Measurements from ENCODE around the gene TMEM26.

TMEM26 gene

DNA sequence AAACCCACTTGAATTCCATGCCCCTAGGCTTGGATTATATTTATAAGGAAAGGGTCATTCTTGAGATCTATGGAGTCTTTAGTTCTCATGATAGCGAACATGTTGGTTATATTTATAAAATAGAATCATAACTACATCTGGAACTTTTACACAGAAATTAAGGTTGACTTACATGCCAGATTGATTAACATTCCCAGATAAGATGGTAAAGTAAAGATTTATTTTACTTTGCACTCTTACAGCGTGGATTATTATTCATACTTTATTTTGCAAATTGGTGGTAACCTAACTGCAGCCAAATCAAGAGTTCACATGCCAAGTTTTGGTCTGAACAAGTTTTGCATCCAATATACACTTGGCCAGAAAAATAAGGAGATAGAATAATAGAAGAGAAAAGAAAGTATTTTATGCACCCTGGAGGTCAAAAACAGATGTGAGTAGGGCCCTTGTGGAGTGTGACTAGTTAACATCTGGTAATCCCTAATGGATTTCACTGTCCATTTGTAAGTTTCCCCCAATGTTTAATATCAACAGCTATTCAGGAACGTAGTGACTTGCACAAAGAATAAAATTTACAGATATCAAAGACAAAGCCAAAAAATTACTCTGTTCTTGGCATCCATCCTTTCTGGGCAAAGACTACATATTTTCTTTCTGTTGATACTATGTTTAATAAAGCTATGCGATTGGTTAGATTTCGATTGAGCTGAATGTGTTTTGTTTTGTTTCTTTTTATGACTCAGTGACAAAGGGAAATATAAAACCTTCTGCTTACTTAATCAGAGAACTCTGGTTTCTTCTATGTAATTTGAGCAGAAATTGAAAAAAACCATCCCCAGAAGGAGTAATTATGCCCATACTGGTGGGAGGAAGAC, 10.1 kb upstream of the TMEM26 start:
- Histone ChIP-seq H3K9me3 (ENCODE audit: control insufficient read depth in 5 of 5, low read length in 5 of 5) (no peaks in the 10 kb centered on the region), H3K4me1 (ENCODE audit: control insufficient read depth in 5 of 5, insufficient read depth in 5 of 5, low read length in 5 of 5) (peaks cover 3 to 29% (median 27%) of the 10 kb centered on the region in 5 donors), H3K27me3 (ENCODE audit: control insufficient read depth in 5 of 5, insufficient read depth in 4 of 5, low read length in 5 of 5) (peaks cover 0 to 3% (median 0%) of the 10 kb centered on the region in 5 donors), H3K27ac (ENCODE audit: low read depth, low read length) (peak overlapping the region; percentile 14), H3K9ac (ENCODE audit: low read length in 5 of 5) (no peak overlapping the region), H3K36me3 (ENCODE audit: control insufficient read depth in 5 of 5, insufficient read depth in 5 of 5, low read length in 5 of 5) (no peaks in the 10 kb centered on the region), H3K4me3 (ENCODE audit: low read depth in 1 of 5, low read length in 5 of 5) (no peak overlapping the region)

GRCh38 chr10:61460835-61461234, 7.7 kb upstream of the TMEM26 start:
- Histone ChIP-seq H3K9ac (ENCODE audit: low read length in 5 of 5) (no peak overlapping the region), H3K4me3 (ENCODE audit: low read depth in 1 of 5, low read length in 5 of 5) (no peak overlapping the region), H3K36me3 (ENCODE audit: control insufficient read depth in 5 of 5, insufficient read depth in 5 of 5, low read length in 5 of 5) (no peaks in the 10 kb centered on the region), H3K4me1 (ENCODE audit: control insufficient read depth in 5 of 5, insufficient read depth in 5 of 5, low read length in 5 of 5) (peaks cover 7 to 40% (median 38%) of the 10 kb centered on the region in 5 donors), H3K27ac (ENCODE audit: low read depth, low read length) (no peak overlapping the region), H3K27me3 (ENCODE audit: control insufficient read depth in 5 of 5, insufficient read depth in 4 of 5, low read length in 5 of 5) (peaks cover 0 to 3% (median 0%) of the 10 kb centered on the region in 5 donors), H3K9me3 (ENCODE audit: control insufficient read depth in 5 of 5, low read length in 5 of 5) (no peaks in the 10 kb centered on the region)

- no peaks in the 10 kb centered on the region for H3K9me3 ChIP-seq (ENCODE audit: control insufficient read depth in 5 of 5, low read length in 5 of 5)
- H3K4me1 ChIP-seq (ENCODE audit: control insufficient read depth in 5 of 5, insufficient read depth in 5 of 5, low read length in 5 of 5) = peaks cover 4 to 27% (median 25%) of the 10 kb centered on the region in 5 donors
- H3K9ac ChIP-seq (ENCODE audit: low read length in 5 of 5) = no peak overlapping the region
- no peaks in the 10 kb centered on the region for H3K36me3 ChIP-seq (ENCODE audit: control insufficient read depth in 5 of 5, insufficient read depth in 5 of 5, low read length in 5 of 5)
- no peak overlapping the region for H3K4me3 ChIP-seq (ENCODE audit: low read depth in 1 of 5, low read length in 5 of 5)
- H3K27ac ChIP-seq (ENCODE audit: low read depth, low read length) = no peak overlapping the region
- H3K27me3 ChIP-seq (ENCODE audit: control insufficient read depth in 5 of 5, insufficient read depth in 4 of 5, low read length in 5 of 5) = peaks cover 0 to under 1% (median 0%) of the 10 kb centered on the region in 5 donors
Observed at GRCh38 chr10:61458031-61458430, 4.8 kb upstream of the TMEM26 start.

DNA sequence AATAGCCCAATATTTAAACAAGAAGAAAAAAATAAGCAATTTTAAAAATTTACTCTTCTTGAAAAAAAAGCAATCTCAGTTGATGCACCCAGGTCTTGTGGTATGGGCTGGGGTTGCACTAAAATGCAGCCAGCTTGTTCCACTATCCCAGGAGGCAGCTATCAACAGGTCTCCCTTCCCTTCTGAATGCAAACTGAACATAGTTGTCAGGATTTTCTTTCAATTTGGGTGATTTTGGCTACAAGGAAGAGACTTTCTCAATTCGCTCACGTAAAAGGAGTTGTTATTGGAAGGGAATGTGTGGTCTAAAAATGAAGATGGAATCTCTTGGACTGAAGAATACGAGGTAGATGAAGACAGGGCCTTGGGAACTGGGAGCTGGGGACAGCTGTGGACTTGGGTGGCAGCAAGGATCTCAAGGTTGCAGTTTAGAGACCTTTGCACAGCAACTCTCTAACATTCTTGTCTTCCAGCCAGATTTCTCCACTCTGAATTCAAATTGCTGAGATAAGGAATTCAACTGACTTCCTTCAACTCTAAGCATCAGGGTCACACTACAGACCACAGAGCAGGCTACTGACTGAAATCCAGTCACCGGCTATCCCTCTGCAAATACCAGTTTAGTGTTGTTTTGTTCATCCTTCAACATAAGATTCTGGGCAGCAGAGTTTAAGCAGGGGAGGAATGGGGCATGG, 3.1 kb upstream of the TMEM26 start:
- no peaks in the 10 kb centered on the region for H3K36me3 ChIP-seq (ENCODE audit: control insufficient read depth in 5 of 5, insufficient read depth in 5 of 5, low read length in 5 of 5)
- no peak overlapping the region for H3K27ac ChIP-seq (ENCODE audit: low read depth, low read length)
- peak overlapping the region in 1 of 5 donors; percentile 7 for H3K4me3 ChIP-seq (ENCODE audit: low read depth in 1 of 5, low read length in 5 of 5)
- H3K9me3 ChIP-seq (ENCODE audit: control insufficient read depth in 5 of 5, low read length in 5 of 5) = no peaks in the 10 kb centered on the region
- H3K9ac ChIP-seq (ENCODE audit: low read length in 5 of 5) = no peak overlapping the region
- peaks cover 7 to 36% (median 32%) of the 10 kb centered on the region in 5 donors for H3K4me1 ChIP-seq (ENCODE audit: control insufficient read depth in 5 of 5, insufficient read depth in 5 of 5, low read length in 5 of 5)
- H3K27me3 ChIP-seq (ENCODE audit: control insufficient read depth in 5 of 5, insufficient read depth in 4 of 5, low read length in 5 of 5) = peaks cover 0 to 12% (median 3%) of the 10 kb centered on the region in 5 donors

DNA sequence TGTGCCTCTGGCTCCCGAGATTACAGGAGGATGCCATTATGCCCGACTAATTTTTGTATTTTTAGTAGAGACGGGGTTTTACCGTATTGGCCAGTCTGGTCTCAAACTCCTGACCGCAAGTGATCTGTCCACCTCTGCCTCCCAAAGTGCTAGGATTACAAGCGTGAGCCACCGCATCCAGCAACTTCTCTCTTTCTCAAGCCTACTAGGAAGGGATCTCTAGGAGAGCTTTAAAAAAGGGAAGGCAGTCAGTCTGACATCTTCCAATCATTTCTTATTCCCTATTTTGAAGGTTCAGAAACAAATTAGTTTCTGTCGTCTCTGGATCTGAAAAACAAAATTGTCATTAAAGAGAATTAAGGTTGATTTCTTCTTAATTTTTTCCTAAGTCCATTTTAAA, 2.5 kb upstream of the TMEM26 start:
- Histone ChIP-seq H3K9ac (ENCODE audit: low read length in 5 of 5) (no peak overlapping the region), H3K4me1 (ENCODE audit: control insufficient read depth in 5 of 5, insufficient read depth in 5 of 5, low read length in 5 of 5) (peaks cover 7 to 36% (median 32%) of the 10 kb centered on the region in 5 donors), H3K27me3 (ENCODE audit: control insufficient read depth in 5 of 5, insufficient read depth in 4 of 5, low read length in 5 of 5) (peaks cover 0 to 12% (median 3%) of the 10 kb centered on the region in 5 donors), H3K4me3 (ENCODE audit: low read depth in 1 of 5, low read length in 5 of 5) (no peak overlapping the region), H3K27ac (ENCODE audit: low read depth, low read length) (no peak overlapping the region), H3K36me3 (ENCODE audit: control insufficient read depth in 5 of 5, insufficient read depth in 5 of 5, low read length in 5 of 5) (no peaks in the 10 kb centered on the region), H3K9me3 (ENCODE audit: control insufficient read depth in 5 of 5, low read length in 5 of 5) (no peaks in the 10 kb centered on the region)

GRCh38 chr10:61454541-61454940, 1.4 kb upstream of the TMEM26 start:
- H3K27me3 ChIP-seq (ENCODE audit: control insufficient read depth in 5 of 5, insufficient read depth in 4 of 5, low read length in 5 of 5) = peaks cover 0 to 12% (median 3%) of the 10 kb centered on the region in 5 donors
- no peak overlapping the region for H3K27ac ChIP-seq (ENCODE audit: low read depth, low read length)
- peaks cover 7 to 36% (median 32%) of the 10 kb centered on the region in 5 donors for H3K4me1 ChIP-seq (ENCODE audit: control insufficient read depth in 5 of 5, insufficient read depth in 5 of 5, low read length in 5 of 5)
- no peak overlapping the region for H3K4me3 ChIP-seq (ENCODE audit: low read depth in 1 of 5, low read length in 5 of 5)
- H3K36me3 ChIP-seq (ENCODE audit: control insufficient read depth in 5 of 5, insufficient read depth in 5 of 5, low read length in 5 of 5) = no peaks in the 10 kb centered on the region
- H3K9me3 ChIP-seq (ENCODE audit: control insufficient read depth in 5 of 5, low read length in 5 of 5) = no peaks in the 10 kb centered on the region
- no peak overlapping the region for H3K9ac ChIP-seq (ENCODE audit: low read length in 5 of 5)

GRCh38 chr10:61452151-61452651, 980 bp downstream of the TMEM26 start:
- Histone ChIP-seq H3K36me3 (ENCODE audit: control insufficient read depth in 5 of 5, insufficient read depth in 5 of 5, low read length in 5 of 5) (no peaks in the 10 kb centered on the region), H3K9ac (ENCODE audit: low read length in 5 of 5) (peak overlapping the region in 2 of 5 donors; percentile 56 to 58), H3K27me3 (ENCODE audit: control insufficient read depth in 5 of 5, insufficient read depth in 4 of 5, low read length in 5 of 5) (peaks cover 0 to 12% (median 3%) of the 10 kb centered on the region in 5 donors), H3K9me3 (ENCODE audit: control insufficient read depth in 5 of 5, low read length in 5 of 5) (no peaks in the 10 kb centered on the region), H3K4me1 (ENCODE audit: control insufficient read depth in 5 of 5, insufficient read depth in 5 of 5, low read length in 5 of 5) (peaks cover 7 to 36% (median 33%) of the 10 kb centered on the region in 5 donors), H3K4me3 (ENCODE audit: low read depth in 1 of 5, low read length in 5 of 5) (peak overlapping the region; percentile 69 to 82 (median 76)), H3K27ac (ENCODE audit: low read depth, low read length) (no peak overlapping the region)

GRCh38 chr10:61451357-61451756, 1.8 kb downstream of the TMEM26 start:
- H3K4me1 ChIP-seq (ENCODE audit: control insufficient read depth in 5 of 5, insufficient read depth in 5 of 5, low read length in 5 of 5) = peaks cover 7 to 30% (median 27%) of the 10 kb centered on the region in 5 donors
- no peak overlapping the region for H3K4me3 ChIP-seq (ENCODE audit: low read depth in 1 of 5, low read length in 5 of 5)
- no peaks in the 10 kb centered on the region for H3K36me3 ChIP-seq (ENCODE audit: control insufficient read depth in 5 of 5, insufficient read depth in 5 of 5, low read length in 5 of 5)
- no peak overlapping the region for H3K27ac ChIP-seq (ENCODE audit: low read depth, low read length)
- H3K9ac ChIP-seq (ENCODE audit: low read length in 5 of 5) = no peak overlapping the region
- H3K9me3 ChIP-seq (ENCODE audit: control insufficient read depth in 5 of 5, low read length in 5 of 5) = no peaks in the 10 kb centered on the region
- peaks cover 0 to 12% (median 3%) of the 10 kb centered on the region in 5 donors for H3K27me3 ChIP-seq (ENCODE audit: control insufficient read depth in 5 of 5, insufficient read depth in 4 of 5, low read length in 5 of 5)

GRCh38 chr10:61448841-61449600, 4.2 kb downstream of the TMEM26 start:
- Histone ChIP-seq H3K36me3 (ENCODE audit: control insufficient read depth in 5 of 5, insufficient read depth in 5 of 5, low read length in 5 of 5) (no peaks in the 10 kb centered on the region), H3K27ac (ENCODE audit: low read depth, low read length) (no peak overlapping the region), H3K4me3 (ENCODE audit: low read depth in 1 of 5, low read length in 5 of 5) (no peak overlapping the region), H3K9me3 (ENCODE audit: control insufficient read depth in 5 of 5, low read length in 5 of 5) (no peaks in the 10 kb centered on the region), H3K27me3 (ENCODE audit: control insufficient read depth in 5 of 5, insufficient read depth in 4 of 5, low read length in 5 of 5) (peaks cover 0 to 12% (median 3%) of the 10 kb centered on the region in 5 donors), H3K4me1 (ENCODE audit: control insufficient read depth in 5 of 5, insufficient read depth in 5 of 5, low read length in 5 of 5) (peaks cover 4 to 21% (median 19%) of the 10 kb centered on the region in 5 donors), H3K9ac (ENCODE audit: low read length in 5 of 5) (no peak overlapping the region)

Measured in subcutaneous abdominal adipose tissue (tissue), 5 donors.